Activated CD8-positive, alpha-beta memory T cell treated with anti-CD3 and anti-CD28 coated beads, Interleukin-2, amount 10 ng/mL, durations not matched to agents 7 days and 5 days (primary cell): ENCODE measurements around the gene AFF4. TPM values are rescaled to one million over a fixed set of nuclear protein-coding genes. Genes with fewer than 3 reads are reported as not detected.

Experiments
- ATAC-seq: fragments of 150-1000 bp; cut with Tn5 transposase; one replicate; pipeline ENCODE4 v1.10.0; 2021; ENCODE audit warnings: moderate library complexity
- CTCF ChIA-PET: fragments of 350-600 bp; sonication (Branson Sonifier 250); formaldehyde crosslinking; loops from one replicate; lab custom pipeline; 2021; ENCODE audit warnings: antibody characterized with exemption; lab: Charles Lee
- DNase-seq: peaks from one replicate; pipeline ENCODE4 v3.0.0-alpha.2; 2020
- H3K27ac Mint-ChIP-seq: one replicate; pipeline ENCODE4 v1.8.0; 2021; ENCODE audit warnings: mild to moderate bottlenecking, mixed read lengths
- H3K27me3 Mint-ChIP-seq: one replicate; pipeline ENCODE4 v1.8.0; 2021; ENCODE audit warnings: mixed read lengths
- H3K36me3 Mint-ChIP-seq: one replicate; pipeline ENCODE4 v1.8.0; 2021; ENCODE audit warnings: mild to moderate bottlenecking, mixed read lengths
- H3K4me1 Mint-ChIP-seq: one replicate; pipeline ENCODE4 v1.8.0; 2021; ENCODE audit warnings: mixed read lengths
- H3K4me3 Mint-ChIP-seq: one replicate; pipeline ENCODE4 v1.8.0; 2021; ENCODE audit warnings: mild to moderate bottlenecking, moderate library complexity, mixed read lengths
- H3K9me3 Mint-ChIP-seq: one replicate; pipeline ENCODE4 v1.8.0; 2022; ENCODE audit warnings: low read depth, mixed read lengths
- total RNA-seq, 2 experiments: library from RNA; stranded (reverse); gene quantifications; one replicate each; pipeline ENCODE4 v1.2.3, GENCODE V29; 2021

AFF4 gene
- total RNA-seq, 2 experiments from 2014 or later: 32.6 to 34.7 TPM

- no peak within 1 kb of the TSS for H3K4me3 Mint-ChIP-seq
- CTCF ChIA-PET: interaction anchor here (1.1 kb wide), 1 partner anchor 12 kb away, joined by 3 read pairs; no protein-coding TSS in a partner anchor
- peaks cover 22% of the 10 kb centered on the region for H3K36me3 Mint-ChIP-seq
- ATAC-seq (no peak), DNase-seq (no peak)
- H3K9me3 Mint-ChIP-seq: no peaks in the 10 kb centered on the region
- no peak within 1 kb of the TSS for H3K27ac Mint-ChIP-seq
- peaks cover 3% of the 10 kb centered on the region for H3K4me1 Mint-ChIP-seq
- H3K27me3 Mint-ChIP-seq: no peaks in the 10 kb centered on the region
Measured at GRCh38 chr5:132873119-132873929, 90.1 kb downstream of the AFF4 start, which contains the start of gene LEAP2. TSS of gene LEAP2 (plus strand) at chr5:132873668. CDS start at chr5:132873695, 27 bp downstream.

DNA sequence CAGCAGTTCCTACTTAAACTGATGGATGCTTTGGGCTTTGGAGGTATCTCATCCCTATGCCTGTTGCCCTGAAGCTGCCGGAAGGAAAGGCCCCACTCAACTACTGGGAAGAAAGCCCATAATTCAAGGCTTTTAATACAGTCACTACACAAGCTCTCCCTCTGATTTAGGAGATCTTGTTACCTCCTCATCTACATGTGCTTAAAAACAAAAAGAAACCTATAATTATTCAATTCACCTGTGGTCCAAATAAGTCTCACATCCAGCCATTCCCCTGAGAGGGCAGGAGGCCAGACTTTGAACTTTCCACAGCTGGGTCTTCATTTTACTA is 90.7 kb downstream of the AFF4 start:
- Mint-ChIP-seq H3K4me1 (peaks cover 7% of the 10 kb centered on the region), H3K36me3 (peaks cover 23% of the 10 kb centered on the region), H3K27ac (no peak overlapping the region), H3K27me3 (no peaks in the 10 kb centered on the region), H3K9me3 (no peaks in the 10 kb centered on the region), H3K4me3 (no peak overlapping the region)
- ATAC-seq (no peak), DNase-seq (no peak)
- CTCF ChIA-PET: interaction anchor here (0.9 to 1.1 kb wide), 2 partner anchors 10 to 11 kb away, joined by 3 to 7 read pairs; no protein-coding TSS in a partner anchor

DNA sequence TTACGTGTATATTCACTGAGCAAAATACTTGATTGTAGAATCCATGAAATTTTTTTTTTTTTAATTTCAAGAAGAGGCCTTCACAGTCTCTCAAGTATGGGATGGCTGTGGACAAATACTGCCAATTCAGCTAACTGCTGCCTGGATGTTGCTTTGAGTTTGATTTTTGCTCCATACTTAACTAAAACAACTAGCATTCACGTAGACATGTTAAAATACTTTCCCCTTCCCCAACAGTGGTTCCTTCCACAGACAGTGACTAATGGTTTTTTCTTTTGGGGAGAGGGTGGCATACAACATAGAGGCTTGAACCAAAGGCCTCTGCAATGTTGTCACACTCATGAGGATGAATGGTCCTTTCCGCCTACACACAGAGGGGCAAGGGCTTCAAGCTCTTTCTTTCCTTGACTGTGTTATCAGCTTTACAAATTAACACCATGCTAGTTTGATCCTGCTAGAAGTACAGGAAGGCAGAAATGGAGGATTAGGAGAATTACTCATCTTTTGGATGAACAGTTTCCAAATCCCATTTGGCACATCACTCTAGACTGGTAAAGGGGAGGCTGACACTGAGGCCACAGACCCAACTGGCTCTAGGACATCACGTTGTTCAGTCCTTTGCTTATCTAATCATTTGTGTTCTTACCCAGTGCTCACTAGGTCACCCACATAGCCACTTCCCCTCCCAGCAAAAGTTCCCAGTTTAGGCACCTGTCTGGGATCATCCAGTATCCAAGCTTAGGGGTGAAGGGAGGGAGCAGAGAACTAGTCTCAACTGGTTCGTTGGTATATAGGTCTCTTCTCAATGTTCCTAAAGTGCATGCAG is 91.8 kb downstream of the AFF4 start:
- H3K4me3 Mint-ChIP-seq: no peak overlapping the region
- peaks cover 15% of the 10 kb centered on the region for H3K4me1 Mint-ChIP-seq
- no peaks in the 10 kb centered on the region for H3K9me3 Mint-ChIP-seq
- ATAC-seq (no peak), DNase-seq (no peak)
- H3K36me3 Mint-ChIP-seq: peaks cover 23% of the 10 kb centered on the region
- no peaks in the 10 kb centered on the region for H3K27me3 Mint-ChIP-seq
- CTCF ChIA-PET: interaction anchor here (0.9 to 1.9 kb wide), 3 partner anchors 10 to 12 kb away, joined by 3 to 8 read pairs (median 7); no protein-coding TSS in a partner anchor
- no peak overlapping the region for H3K27ac Mint-ChIP-seq

GRCh38 chr5:132870801-132871200 is 92.6 kb downstream of the AFF4 start:
- Mint-ChIP-seq H3K4me1 (peaks cover 22% of the 10 kb centered on the region), H3K27ac (no peak overlapping the region), H3K36me3 (peaks cover 27% of the 10 kb centered on the region), H3K27me3 (no peaks in the 10 kb centered on the region), H3K4me3 (no peak overlapping the region), H3K9me3 (no peaks in the 10 kb centered on the region)
- CTCF ChIA-PET: interaction anchor here (1.9 kb wide), 1 partner anchor 13 kb away, joined by 8 read pairs; no protein-coding TSS in a partner anchor
- no peak for DNase-seq
- ATAC-seq: no peak

- no peak overlapping the region for H3K4me3 Mint-ChIP-seq
- H3K4me1 Mint-ChIP-seq: peaks cover 28% of the 10 kb centered on the region
- H3K27me3 Mint-ChIP-seq: no peaks in the 10 kb centered on the region
- CTCF ChIA-PET: interaction anchor here (1.1 to 4.5 kb wide), 3 partner anchors 9 to 38 kb away, joined by 3 to 19 read pairs (median 5); partner anchors contain the start of gene SHROOM1
- no peaks in the 10 kb centered on the region for H3K9me3 Mint-ChIP-seq
- peaks cover 25% of the 10 kb centered on the region for H3K36me3 Mint-ChIP-seq
- no peak for ATAC-seq
- no peak overlapping the region for H3K27ac Mint-ChIP-seq
- no peak for DNase-seq
Measured at GRCh38 chr5:132868754-132869153, 94.7 kb downstream of the AFF4 start.

- H3K4me3 Mint-ChIP-seq: peak overlapping the region; percentile 93
- ATAC-seq: no peak
- H3K36me3 Mint-ChIP-seq: peaks cover 19% of the 10 kb centered on the region
- no peaks in the 10 kb centered on the region for H3K9me3 Mint-ChIP-seq
- no peak for DNase-seq
- peak overlapping the region; percentile 99 for H3K27ac Mint-ChIP-seq
- no peaks in the 10 kb centered on the region for H3K27me3 Mint-ChIP-seq
- CTCF ChIA-PET: interaction anchor here (1.1 to 4.5 kb wide), 6 partner anchors 9 to 184 kb away, joined by 3 to 19 read pairs (median 4); partner anchors contain the start of gene SHROOM1
- H3K4me1 Mint-ChIP-seq: peaks cover 28% of the 10 kb centered on the region
Measured at GRCh38 chr5:132867046-132867451, 96.4 kb downstream of the AFF4 start.

DNA sequence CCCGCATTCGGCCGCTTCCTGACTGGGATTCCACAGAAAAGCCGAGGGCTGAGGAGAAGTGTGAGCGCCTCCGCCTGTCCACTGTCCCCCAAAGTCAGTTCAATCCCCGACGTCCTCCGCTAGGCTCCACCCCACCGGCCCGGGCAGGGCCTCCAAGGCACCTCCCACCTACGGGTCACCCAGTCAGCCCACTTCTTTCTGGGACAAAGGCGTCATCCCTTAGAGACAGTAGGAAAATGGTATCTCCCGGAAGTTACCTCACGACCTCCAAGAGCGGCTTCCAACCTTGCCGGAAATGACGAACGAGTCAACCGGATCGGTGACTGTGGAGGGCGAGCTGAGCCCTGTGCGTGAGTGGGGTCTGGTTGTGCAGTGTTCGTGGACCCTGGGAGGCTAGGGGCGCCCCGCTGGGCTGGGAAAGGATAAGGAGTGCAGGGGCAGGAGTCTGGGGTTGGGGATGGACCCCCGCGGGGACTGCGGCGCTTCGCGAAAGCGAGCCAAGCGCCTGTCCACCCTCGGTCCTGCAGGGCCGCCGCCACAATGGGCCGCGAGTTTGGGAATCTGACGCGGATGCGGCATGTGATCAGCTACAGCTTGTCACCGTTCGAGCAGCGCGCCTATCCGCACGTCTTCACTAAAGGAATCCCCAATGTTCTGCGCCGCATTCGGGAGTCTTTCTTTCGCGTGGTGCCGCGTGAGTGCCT is 96.9 kb downstream of the AFF4 start, which contains the start of the genes GDF9 and UQCRQ:
TSS of gene GDF9 (minus strand) at position 128 of the 704 bp plus-strand sequence. CDS start 1,936 bp downstream, outside the sequence.
TSS of gene UQCRQ (plus strand) at position 301 of the 704 bp plus-strand sequence. CDS start at position 541, 240 bp downstream.
- H3K4me3 Mint-ChIP-seq: peak within 1 kb of the TSS; percentile 93
- H3K9me3 Mint-ChIP-seq: no peaks in the 10 kb centered on the region
- CTCF ChIA-PET: interaction anchor here (1.1 to 4.5 kb wide), 8 partner anchors 9 to 184 kb away, joined by 3 to 19 read pairs (median 5); partner anchors contain the start of gene SHROOM1
- peak; percentile 97 for DNase-seq
- ATAC-seq: peak; percentile 99
- H3K4me1 Mint-ChIP-seq: peaks cover 28% of the 10 kb centered on the region
- peak within 1 kb of the TSS; percentile 99 for H3K27ac Mint-ChIP-seq
- H3K36me3 Mint-ChIP-seq: peaks cover 19% of the 10 kb centered on the region
- peaks cover 3% of the 10 kb centered on the region for H3K27me3 Mint-ChIP-seq

- peak; percentile 38 for ATAC-seq
- CTCF ChIA-PET: interaction anchor here (0.9 to 4.5 kb wide), 7 partner anchors 12 to 46 kb away, joined by 3 to 19 read pairs (median 5); partner anchors contain the start of gene SHROOM1
- Mint-ChIP-seq H3K4me3 (peak overlapping the region; percentile 93), H3K9me3 (no peaks in the 10 kb centered on the region), H3K27me3 (peaks cover 5% of the 10 kb centered on the region), H3K4me1 (peaks cover 28% of the 10 kb centered on the region), H3K36me3 (peaks cover 15% of the 10 kb centered on the region), H3K27ac (peak overlapping the region; percentile 99)
- DNase-seq: no peak
Measured at GRCh38 chr5:132865668-132866341, 97.6 kb downstream of the AFF4 start.

- H3K36me3 Mint-ChIP-seq: no peaks in the 10 kb centered on the region
- no peak overlapping the region for H3K27ac Mint-ChIP-seq
- H3K4me1 Mint-ChIP-seq: peaks cover 7% of the 10 kb centered on the region
- peaks cover 12% of the 10 kb centered on the region for H3K27me3 Mint-ChIP-seq
- no peak overlapping the region for H3K4me3 Mint-ChIP-seq
- DNase-seq (no peak), ATAC-seq (no peak)
- CTCF ChIA-PET: interaction anchor here (0.7 to 1.8 kb wide), 5 partner anchors 12 to 335 kb away, joined by 3 to 5 read pairs (median 4); partner anchors contain the start of gene SHROOM1
- no peaks in the 10 kb centered on the region for H3K9me3 Mint-ChIP-seq
Measured at GRCh38 chr5:132860742-132861141, 102.7 kb downstream of the AFF4 start.

GRCh38 chr5:132859889-132860437 is 103.5 kb downstream of the AFF4 start:
- H3K36me3 Mint-ChIP-seq: no peaks in the 10 kb centered on the region
- peaks cover 12% of the 10 kb centered on the region for H3K27me3 Mint-ChIP-seq
- ATAC-seq (no peak), DNase-seq (no peak)
- no peak overlapping the region for H3K27ac Mint-ChIP-seq
- CTCF ChIA-PET: interaction anchor here (0.7 to 1.8 kb wide), 3 partner anchors 26 to 334 kb away, joined by 3 to 5 read pairs (median 5); partner anchors contain the start of gene SHROOM1
- H3K4me3 Mint-ChIP-seq: no peak overlapping the region
- H3K4me1 Mint-ChIP-seq: peaks cover 2% of the 10 kb centered on the region
- no peaks in the 10 kb centered on the region for H3K9me3 Mint-ChIP-seq

DNA sequence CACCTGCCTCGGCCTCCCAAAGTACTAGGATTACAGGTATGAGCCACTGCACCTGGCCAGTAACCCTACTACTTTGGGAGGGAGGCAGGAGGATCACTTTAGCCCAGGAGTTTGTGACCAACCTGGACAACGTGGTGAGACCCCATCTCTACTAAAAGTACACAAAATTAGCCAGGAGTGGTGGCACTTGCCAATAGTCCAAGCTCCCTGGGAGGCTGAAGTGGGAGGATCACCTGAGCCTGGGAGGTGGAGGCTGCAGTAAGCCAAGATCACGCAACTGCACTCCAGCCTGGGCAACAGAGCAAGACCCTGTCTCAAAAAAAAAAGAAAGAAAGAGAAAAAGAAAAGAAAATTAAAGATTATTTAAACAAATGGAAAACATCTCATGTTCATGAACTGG is 107.4 kb downstream of the AFF4 start:
- Mint-ChIP-seq H3K36me3 (no peaks in the 10 kb centered on the region), H3K9me3 (no peaks in the 10 kb centered on the region), H3K4me1 (peaks cover 3% of the 10 kb centered on the region), H3K27me3 (peaks cover 12% of the 10 kb centered on the region), H3K27ac (no peak overlapping the region), H3K4me3 (no peak overlapping the region)
- no peak for ATAC-seq
- peak; percentile 0 for DNase-seq
- CTCF ChIA-PET: interaction anchor here (0.9 to 1.2 kb wide), 2 partner anchors 14 to 27 kb away, joined by 4 to 5 read pairs; no protein-coding TSS in a partner anchor
